HEK293 (cell line): ENCODE results near the gene CPEB3.

Experiments used
- BCL11B ChIP-seq: fragments of 450-650 bp; formaldehyde crosslinking; IDR thresholded peaks from 2 replicates; pipeline ENCODE4 v1.5.1; 2016; ENCODE audit warnings: low read depth, missing biosample characterization, missing genetic modification characterization
- CTCF ChIP-seq: fragments of 450-650 bp; formaldehyde crosslinking; IDR thresholded peaks from 2 replicates; pipeline ENCODE4 v1.5.1; 2016; ENCODE audit warnings: missing biosample characterization, missing genetic modification characterization
- REST ChIP-seq: fragments of 450-650 bp; formaldehyde crosslinking; IDR thresholded peaks from 2 replicates; pipeline ENCODE4 v1.5.1; 2016; ENCODE audit warnings: missing biosample characterization, missing genetic modification characterization
- SCRT1 ChIP-seq: fragments of 450-650 bp; formaldehyde crosslinking; IDR thresholded peaks from 2 replicates; pipeline ENCODE4 v1.5.1; 2016; ENCODE audit warnings: missing biosample characterization, missing genetic modification characterization, borderline replicate concordance
- ZBTB20 ChIP-seq: fragments of 450-650 bp; formaldehyde crosslinking; IDR thresholded peaks from 2 replicates; pipeline ENCODE4 v1.5.1; 2016; ENCODE audit warnings: missing biosample characterization, missing genetic modification characterization
- ZNF121 ChIP-seq: fragments of 450-650 bp; formaldehyde crosslinking; IDR thresholded peaks from 2 replicates; pipeline ENCODE4 v1.5.1; 2016; ENCODE audit warnings: missing biosample characterization, missing genetic modification characterization
- ZNF138 ChIP-seq: fragments of 450-650 bp; formaldehyde crosslinking; IDR thresholded peaks from 2 replicates; pipeline ENCODE4 v1.5.1; 2016; ENCODE audit warnings: missing biosample characterization, missing genetic modification characterization, borderline replicate concordance
- ZNF670 ChIP-seq: fragments of 450-650 bp; formaldehyde crosslinking; IDR thresholded peaks from 2 replicates; pipeline ENCODE4 v1.5.1; 2016; ENCODE audit warnings: missing biosample characterization, missing genetic modification characterization, low read depth
- ZNF747 ChIP-seq: fragments of 450-650 bp; formaldehyde crosslinking; IDR thresholded peaks from 2 replicates; pipeline ENCODE4 v1.5.1; 2016; ENCODE audit warnings: missing biosample characterization, missing genetic modification characterization

- TF ChIP-seq ZBTB20 (tag by site-specific recombination) (no peak), CTCF (tag by site-specific recombination) (no peak), BCL11B (tag by site-specific recombination) (no peak), ZNF670 (tag by site-specific recombination) (no peak), SCRT1 (tag by site-specific recombination) (no peak), ZNF747 (tag by site-specific recombination) (no peak), ZNF121 (tag by site-specific recombination) (no peak), ZNF138 (tag by site-specific recombination) (no peak), REST (tag by site-specific recombination) (no peak)
Measured at GRCh38 chr10:92024700-92025099, 266.2 kb downstream of the CPEB3 start.
